COLO829 (cell line): ENCODE results near the gene CNIH1.
"Not testable (repeated sequence)": the region's sequence is repeated elsewhere in the genome, so short reads cannot be mapped to it uniquely, and the experiment has no call there.

Experiments
- DNase-seq: peaks from one replicate; pipeline ENCODE4 v3.0.0; 2012; ENCODE audit warnings: low spot score

Gene CNIH1

DNA sequence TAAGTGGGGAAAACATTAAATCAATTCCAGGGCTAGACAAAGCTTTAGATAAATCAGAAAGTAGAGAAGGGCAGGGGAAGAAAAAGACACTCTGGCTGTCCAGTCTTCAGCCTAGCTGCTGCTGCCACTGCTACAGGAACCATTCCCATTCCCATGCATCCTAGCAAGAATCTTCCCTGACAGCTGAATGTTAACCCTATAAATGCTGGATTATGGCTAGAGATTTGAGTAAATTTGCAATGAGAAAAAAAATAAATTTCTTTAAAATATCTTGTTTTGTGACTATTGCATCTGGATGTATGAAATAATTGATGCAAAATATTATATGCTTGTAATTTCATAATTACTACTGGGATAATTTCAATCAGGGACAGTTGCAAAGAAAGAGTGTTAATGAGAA, 59.4 kb downstream of the CNIH1 start:
- DNase-seq: no peak

DNA sequence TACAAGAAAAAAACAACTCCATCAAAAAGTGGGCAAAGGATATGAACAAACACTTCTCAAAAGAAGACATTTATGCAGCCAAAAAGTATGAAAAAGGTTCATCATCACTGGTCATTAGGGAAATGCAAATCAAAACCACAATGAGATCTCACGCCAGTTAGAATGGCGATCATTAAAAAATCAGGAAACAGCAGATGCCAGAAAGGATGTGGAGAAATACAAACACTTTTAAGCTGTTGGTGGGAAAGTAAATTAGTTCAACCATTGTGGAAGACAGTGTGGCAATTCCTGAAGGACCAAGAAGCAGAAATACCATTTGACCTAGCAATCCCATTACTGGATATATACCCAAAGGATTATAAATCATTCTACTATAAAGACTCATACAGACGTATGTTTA, 60.6 kb downstream of the CNIH1 start:
- not testable (repeated sequence) for DNase-seq

- DNase-seq: not testable (repeated sequence)
These were observed 62.3 kb downstream of the CNIH1 start for GRCh38 chr14:54378893-54379292.

DNA sequence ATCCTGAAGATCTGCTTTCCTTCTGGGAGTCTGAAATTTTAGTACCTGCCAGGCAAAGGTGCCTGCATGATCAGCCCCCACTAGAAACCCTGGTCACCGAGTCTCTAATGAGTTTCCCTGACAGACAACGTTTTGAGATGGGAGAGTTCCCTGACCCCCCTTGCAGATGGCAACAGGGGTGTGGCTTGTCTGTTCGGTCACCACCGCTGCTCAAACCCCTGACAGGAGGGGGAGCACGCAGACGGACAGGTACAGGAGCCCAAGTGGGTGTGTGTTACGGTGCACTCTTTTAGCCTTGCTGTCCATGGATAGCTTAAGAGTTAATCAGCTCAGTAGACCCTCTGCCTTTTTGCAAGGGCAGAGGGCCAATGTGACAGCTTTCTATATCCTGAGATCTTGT, 63.7 kb downstream of the CNIH1 start:
- no peak for DNase-seq

DNA sequence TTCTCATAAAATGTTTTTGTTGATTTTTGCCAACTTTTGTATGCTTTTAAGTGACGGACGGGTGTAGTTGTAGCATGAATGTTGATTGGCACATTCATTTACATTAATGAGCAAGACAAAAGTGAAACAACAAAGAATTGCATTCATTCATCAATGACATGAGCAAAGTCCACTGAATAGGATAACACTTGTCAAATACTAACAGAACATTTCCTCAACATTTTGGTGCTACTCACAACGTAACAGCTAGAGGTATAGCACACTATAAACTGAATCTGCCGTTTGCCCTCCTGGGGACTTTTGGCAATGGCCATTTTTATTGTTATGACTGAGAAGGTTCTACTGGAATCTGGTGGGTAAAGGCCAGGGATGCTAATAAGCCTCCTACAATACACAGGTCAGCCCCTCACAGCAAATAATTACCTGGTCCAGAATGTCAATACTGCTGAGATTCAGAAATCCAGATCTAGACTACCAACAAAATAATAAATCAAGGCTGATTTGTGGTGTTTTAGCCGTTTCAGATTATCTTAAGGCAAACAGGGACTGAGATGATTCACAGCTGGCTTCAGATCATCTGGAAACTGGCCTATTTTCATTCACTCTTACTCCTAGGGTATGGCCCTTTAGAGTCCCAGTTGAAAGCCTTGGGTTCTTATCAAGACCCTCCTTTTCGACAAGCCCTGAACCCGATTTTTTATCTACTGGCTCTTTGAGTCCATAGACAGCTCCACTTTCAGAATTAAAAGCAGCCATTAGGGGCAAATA, 66.9 kb downstream of the CNIH1 start:
- DNase-seq: no peak
